HepG2 (cell line): Measurements from ENCODE around the gene LIN7A. TPM values are rescaled to one million over a fixed set of nuclear protein-coding genes. Genes with fewer than 3 reads are reported as not detected.

ENCODE experiments used
- BHLHE40 ChIP-seq: IDR thresholded peaks from 2 replicates; pipeline ENCODE4 v1.6.1; 2011; ENCODE audit warnings: low read length, improper control_type of control experiment
- CAMTA2 ChIP-seq: sonication (generic); formaldehyde crosslinking; IDR thresholded peaks from 2 replicates; pipeline ENCODE4 v1.4.0; 2020; ENCODE audit warnings: mild to moderate bottlenecking, missing genetic modification reagents, borderline replicate concordance
- CCDC6 ChIP-seq: sonication (generic); formaldehyde crosslinking; IDR thresholded peaks from 2 replicates; pipeline ENCODE4 v1.8.1; 2022; ENCODE audit warnings: mild to moderate bottlenecking, missing genetic modification reagents, moderate library complexity
- ETS1 ChIP-seq: sonication (generic); formaldehyde crosslinking; IDR thresholded peaks from 2 replicates; pipeline ENCODE4 v1.4.0; 2020; ENCODE audit warnings: missing genetic modification reagents
- EZH2 ChIP-seq: conservative IDR thresholded peaks from 2 replicates; pipeline ENCODE4 v1.6.1; 2012; ENCODE audit warnings: mild to moderate bottlenecking, low read depth, low read length, moderate library complexity
- JUN ChIP-seq: sonication (generic); formaldehyde crosslinking; IDR thresholded peaks from 2 replicates; pipeline ENCODE4 v1.4.0; 2020; ENCODE audit warnings: mild to moderate bottlenecking, missing genetic modification reagents
- MIER2 ChIP-seq: IDR thresholded peaks from 2 replicates; pipeline ENCODE4 v1.6.1; 2016; ENCODE audit warnings: missing biosample characterization, missing genetic modification reagents
- MIXL1 ChIP-seq: IDR thresholded peaks from 2 replicates; pipeline ENCODE4 v1.6.1; 2016
- MYC ChIP-seq: sonication (generic); formaldehyde crosslinking; IDR thresholded peaks from 2 replicates; pipeline ENCODE4 v1.9.0; 2021; ENCODE audit warnings: missing genetic modification reagents, borderline replicate concordance
- NCOR1 ChIP-seq: fragments of 200-600 bp; sonication (generic); IDR thresholded peaks from 2 replicates; pipeline ENCODE4 v1.7.0; 2017; ENCODE audit warnings: antibody characterized with exemption, low read length, borderline replicate concordance
- RARG ChIP-seq: sonication (generic); formaldehyde crosslinking; IDR thresholded peaks from 2 replicates; pipeline ENCODE4 v1.4.0; 2020; ENCODE audit warnings: low read depth, mild to moderate bottlenecking, missing genetic modification reagents
- RBM39 ChIP-seq: fragments of 200-400 bp; formaldehyde crosslinking; IDR thresholded peaks from one replicate; pipeline ENCODE4 v1.6.1; 2018; ENCODE audit warnings: antibody characterized with exemption, mild to moderate bottlenecking, low read depth, low read length; ENCODE audit not compliant: poor library complexity, severe bottlenecking
- SOX6 ChIP-seq, 2 experiments: fragments of 450-650 bp in 1 of 2; sonication (generic) in 1 of 2; formaldehyde crosslinking in 1 of 2; IDR thresholded peaks; 2 replicates each; pipeline versions ENCODE4 v1.4.0 to v1.6.1; 2017 to 2020; ENCODE audit warnings: antibody characterized with exemption in 1 of 2, mild to moderate bottlenecking in 1 of 2, missing genetic modification reagents in 1 of 2
- YEATS4 ChIP-seq: sonication (generic); formaldehyde crosslinking; IDR thresholded peaks from 2 replicates; pipeline ENCODE4 v1.4.0; 2020; ENCODE audit warnings: missing genetic modification reagents, borderline replicate concordance
- ZBTB3 ChIP-seq: sonication (generic); formaldehyde crosslinking; IDR thresholded peaks from 2 replicates; pipeline ENCODE4 v1.4.0; 2020; ENCODE audit warnings: low read depth, mild to moderate bottlenecking, moderate library complexity, missing genetic modification reagents, borderline replicate concordance
- ZFX ChIP-seq: sonication (generic); formaldehyde crosslinking; IDR thresholded peaks from 2 replicates; pipeline ENCODE4 v1.4.0; 2020; ENCODE audit warnings: mild to moderate bottlenecking, low read depth, missing genetic modification reagents, moderate library complexity
- ZNF317 ChIP-seq: sonication (generic); formaldehyde crosslinking; IDR thresholded peaks from 2 replicates; pipeline ENCODE4 v1.5.0; 2020; ENCODE audit warnings: mild to moderate bottlenecking, missing genetic modification reagents
- ZNF432 ChIP-seq: sonication (generic); formaldehyde crosslinking; IDR thresholded peaks from 2 replicates; pipeline ENCODE4 v1.5.0; 2020; ENCODE audit warnings: missing genetic modification reagents, mild to moderate bottlenecking, borderline replicate concordance
- ZNF510 ChIP-seq: sonication (generic); formaldehyde crosslinking; IDR thresholded peaks from 2 replicates; pipeline ENCODE4 v1.4.0; 2020; ENCODE audit warnings: low read depth, mild to moderate bottlenecking, missing genetic modification reagents
- ZNF564 ChIP-seq: sonication (generic); formaldehyde crosslinking; IDR thresholded peaks from 2 replicates; pipeline ENCODE4 v1.8.1; 2023; ENCODE audit warnings: mild to moderate bottlenecking, missing genetic modification reagents
- polyA plus RNA-seq, 8 experiments: library from polyadenylated mRNA; depleted of rRNA in 3 of 8; stranded (reverse) in 7 of 8; unstranded in 1 of 8; fragments of >200 nt; fragmentation: Illumina TruSeq in 4 of 8; extraction: Trizol in 4 of 8; gene quantifications; 2 replicates each; pipeline versions ENCODE4 v1.2.1 to v1.2.3, GENCODE V29; 2011 to 2016; ENCODE audit warnings: low read depth in 4 of 8, missing spikeins in 1 of 8, mixed read lengths in 1 of 8; ENCODE audit not compliant: insufficient read depth in 1 of 8
- total RNA-seq, 5 experiments: library from RNA; depleted of rRNA; stranded (reverse); fragments of >200 nt; fragmentation: Illumina TruSeq; extraction: Trizol; gene quantifications; 2 replicates each; pipeline ENCODE4 v1.2.3, GENCODE V29; 2016; ENCODE audit warnings: low read depth in 1 of 5
- TF ChIP-seq, protein P1 (sequence below), 2 experiments: sonication (generic) in 1 of 2; formaldehyde crosslinking in 1 of 2; IDR thresholded peaks; 2 replicates each; pipeline versions ENCODE4 v1.4.0 to v1.6.1; 2016 to 2020; ENCODE audit warnings: borderline replicate concordance in 1 of 2, low read depth in 1 of 2, mild to moderate bottlenecking in 1 of 2, missing genetic modification reagents in 1 of 2

LIN7A gene
- total and polyA plus RNA-seq, 2 of the 13 experiments (the other 11 are each of a cell fraction or from before 2014, with no cell fraction given), result 18.5 to 19.2 TPM

DNA sequence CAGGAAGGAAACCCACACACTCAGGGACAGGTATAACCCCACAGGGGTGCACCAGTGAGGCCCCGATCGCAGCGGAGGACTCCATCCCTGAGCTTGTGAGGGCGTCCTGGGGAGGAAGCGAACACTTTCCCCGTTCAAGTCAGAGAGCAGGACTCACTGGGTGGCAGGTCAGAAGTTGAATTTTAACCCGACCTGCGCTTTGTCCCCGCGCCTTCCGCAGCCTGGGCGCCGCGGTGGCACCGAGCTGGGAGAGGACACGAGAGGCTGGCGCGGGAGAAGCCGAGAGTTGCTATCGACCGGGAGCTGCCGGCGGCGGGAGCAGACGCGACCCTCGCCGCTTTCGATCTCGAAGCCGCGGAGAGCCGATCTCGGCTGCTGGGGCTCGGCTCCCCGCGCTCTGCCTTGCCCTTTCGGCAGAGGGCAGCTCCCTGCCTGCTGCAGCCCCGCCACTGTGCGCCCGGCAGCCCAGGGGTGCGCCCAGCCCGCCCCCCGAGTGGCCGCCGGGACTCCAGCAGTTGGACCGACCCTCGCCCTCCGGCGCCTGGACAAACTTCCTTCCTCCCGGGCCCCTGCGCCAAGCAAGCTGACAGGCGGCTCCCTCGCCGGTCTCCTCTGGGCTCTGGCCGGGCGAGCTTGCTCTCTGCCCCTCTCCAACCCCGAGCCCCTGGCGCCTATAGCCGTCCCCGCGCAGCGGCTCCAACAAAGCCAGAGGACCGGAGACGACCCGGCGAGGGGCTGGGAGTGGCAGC lies 918 bp downstream of the LIN7A start (continued):
- no peak for TF ChIP-seq SOX6 (IDR thresholded peaks at IDR 0.05)
- peak; percentile 67 for TF ChIP-seq SOX6 (CRISPR knock-in tag; IDR thresholded peaks at IDR 0.05)
- peak; percentile 86 for TF ChIP-seq YEATS4 (CRISPR knock-in tag)
- TF ChIP-seq ETS1 (CRISPR knock-in tag), result no peak
- peak; percentile 28; the same call in 1 of the 2 replicates for TF ChIP-seq ZNF432 (CRISPR knock-in tag)
- TF ChIP-seq ZNF317 (CRISPR knock-in tag), result peak; percentile 75; the same call in 1 of the 2 replicates
- no peak for TF ChIP-seq BHLHE40
- TF ChIP-seq MIER2 (CRISPR knock-in tag), result no peak; the same call in 1 of the 2 replicates
- TF ChIP-seq RARG (CRISPR knock-in tag), result no peak
- TF ChIP-seq JUN (CRISPR knock-in tag), result no peak
- no peak for TF ChIP-seq MIXL1 (CRISPR knock-in tag)
- peak; percentile 91 for TF ChIP-seq RBM39
- no peak for TF ChIP-seq ZNF510 (CRISPR knock-in tag)
- peak; percentile 87 for TF ChIP-seq CCDC6 (CRISPR knock-in tag)
- TF ChIP-seq EZH2, result no peak
- peak; percentile 81 for TF ChIP-seq MYC (CRISPR knock-in tag)
- TF ChIP-seq ZFX (CRISPR knock-in tag), result peak; percentile 58; the same call in 1 of the 2 replicates
- TF ChIP-seq ZBTB3 (CRISPR knock-in tag), result no peak
- TF ChIP-seq ZNF564 (CRISPR knock-in tag), result no peak
- TF ChIP-seq, protein P1, sequence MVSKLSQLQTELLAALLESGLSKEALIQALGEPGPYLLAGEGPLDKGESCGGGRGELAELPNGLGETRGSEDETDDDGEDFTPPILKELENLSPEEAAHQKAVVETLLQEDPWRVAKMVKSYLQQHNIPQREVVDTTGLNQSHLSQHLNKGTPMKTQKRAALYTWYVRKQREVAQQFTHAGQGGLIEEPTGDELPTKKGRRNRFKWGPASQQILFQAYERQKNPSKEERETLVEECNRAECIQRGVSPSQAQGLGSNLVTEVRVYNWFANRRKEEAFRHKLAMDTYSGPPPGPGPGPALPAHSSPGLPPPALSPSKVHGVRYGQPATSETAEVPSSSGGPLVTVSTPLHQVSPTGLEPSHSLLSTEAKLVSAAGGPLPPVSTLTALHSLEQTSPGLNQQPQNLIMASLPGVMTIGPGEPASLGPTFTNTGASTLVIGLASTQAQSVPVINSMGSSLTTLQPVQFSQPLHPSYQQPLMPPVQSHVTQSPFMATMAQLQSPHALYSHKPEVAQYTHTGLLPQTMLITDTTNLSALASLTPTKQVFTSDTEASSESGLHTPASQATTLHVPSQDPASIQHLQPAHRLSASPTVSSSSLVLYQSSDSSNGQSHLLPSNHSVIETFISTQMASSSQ (IDR thresholded peaks at IDR 0.05; ENCODE audit: low read depth), result peak; percentile 84
- TF ChIP-seq, protein P1 (CRISPR knock-in tag; IDR thresholded peaks at IDR 0.05; ENCODE audit: borderline replicate concordance), result peak; percentile 94
- TF ChIP-seq CAMTA2 (CRISPR knock-in tag), result 0 out of 2 replicates have a peak, but pooled peaks have one; percentile 23
- TF ChIP-seq NCOR1, result no peak
